Stimulated activated CD8-positive, alpha-beta memory T cell treated with anti-CD3 and anti-CD28 coated beads, Interleukin-4, amount 100 ng/mL, for 1 hour (primary cell): ENCODE results near the gene STK32B.
"Not testable (repeated sequence)": the region's sequence is repeated elsewhere in the genome, so short reads cannot be mapped to it uniquely, and the experiment has no call there.

Experiments
- DNase-seq, 2 donors: peaks; one replicate each; pipeline ENCODE4 v3.0.0-alpha.2; 2020; ENCODE audit warnings: low read depth in 2 of 2, low spot score in 1 of 2

STK32B gene

GRCh38 chr4:5157791-5158770, 106.8 kb downstream of the STK32B start:
- no peak for DNase-seq

- DNase-seq = no peak
Observed at GRCh38 chr4:5158825-5159224, 107.5 kb downstream of the STK32B start.

- no peak for DNase-seq
Observed at GRCh38 chr4:5160668-5161067, 109.4 kb downstream of the STK32B start.

GRCh38 chr4:5162909-5163508, 111.7 kb downstream of the STK32B start:
- DNase-seq = no peak

GRCh38 chr4:5164221-5164912, 113.1 kb downstream of the STK32B start:
- no peak for DNase-seq

- no peak for DNase-seq
Observed at GRCh38 chr4:5165420-5166369, 114.4 kb downstream of the STK32B start.

- DNase-seq = no peak
Observed at GRCh38 chr4:5166377-5166776, 115.1 kb downstream of the STK32B start.

GRCh38 chr4:5168891-5169290, 117.6 kb downstream of the STK32B start:
- DNase-seq = no peak

- DNase-seq = not testable (repeated sequence)
Observed at GRCh38 chr4:5175836-5176235, 124.6 kb downstream of the STK32B start.

GRCh38 chr4:5184606-5185005, 133.3 kb downstream of the STK32B start:
- DNase-seq = no peak

- no peak for DNase-seq
Observed at GRCh38 chr4:5185551-5185950, 134.3 kb downstream of the STK32B start.

GRCh38 chr4:5186271-5187064, 135.2 kb downstream of the STK32B start:
- no peak for DNase-seq

- DNase-seq = no peak
Observed at GRCh38 chr4:5188130-5188529, 136.8 kb downstream of the STK32B start.

GRCh38 chr4:5191831-5192230, 140.6 kb downstream of the STK32B start:
- no peak for DNase-seq

GRCh38 chr4:5192271-5192670, 141.0 kb downstream of the STK32B start:
- no peak for DNase-seq

- no peak for DNase-seq
Observed at GRCh38 chr4:5192678-5193077, 141.4 kb downstream of the STK32B start.

GRCh38 chr4:5198656-5199541, 147.6 kb downstream of the STK32B start:
- no peak for DNase-seq

GRCh38 chr4:5199912-5200311, 148.6 kb downstream of the STK32B start:
- no peak for DNase-seq

- DNase-seq = no peak
Observed at GRCh38 chr4:5200513-5200912, 149.2 kb downstream of the STK32B start.
